GM13976 (cell line): ENCODE measurements around the gene RETREG1.

Experiments used
- DNase-seq: peaks from one replicate; pipeline ENCODE4 v3.0.0; 2012; ENCODE audit warnings: low spot score
- CTCF ChIP-seq: IDR thresholded peaks from 2 replicates; pipeline ENCODE4 v1.5.1; 2012; ENCODE audit warnings: borderline replicate concordance, mild to moderate bottlenecking; ENCODE audit not compliant: insufficient read depth; ENCODE audit errors: extremely low read depth, missing control alignments, control extremely low read depth
- in situ Hi-C: fragments of 300-500 bp; cut with MboI; formaldehyde crosslinking; loops from one replicate; pipeline ENCODE4 v1.12.0; 2022; ENCODE audit warnings: low sequenced_read_pairs, mixed read lengths, inconsistent platforms; ENCODE audit not compliant: unreplicated experiment

RETREG1 gene

GRCh38 chr5:16639206-16639605, 22.4 kb upstream of the RETREG1 start:
- no peak for DNase-seq
- in situ Hi-C loops, result no loop called here
- TF ChIP-seq CTCF, result no peak

- in situ Hi-C loops, result no loop called here
- DNase-seq, result no peak
- TF ChIP-seq CTCF, result no peak
These were observed 11.6 kb upstream of the RETREG1 start for GRCh38 chr5:16628376-16628775.

- in situ Hi-C loops, result no loop called here
- TF ChIP-seq CTCF, result no peak
- DNase-seq, result no peak
These were observed 10.0 kb upstream of the RETREG1 start for GRCh38 chr5:16626696-16627264.

- TF ChIP-seq CTCF, result no peak
- in situ Hi-C loops, result no loop called here
- no peak for DNase-seq
These were observed 8.3 kb upstream of the RETREG1 start for GRCh38 chr5:16625096-16625495.

GRCh38 chr5:16619136-16619535, 2.3 kb upstream of the RETREG1 start:
- no peak for TF ChIP-seq CTCF
- DNase-seq, result no peak
- in situ Hi-C loops, result no loop called here

- in situ Hi-C loops, result no loop called here
- TF ChIP-seq CTCF, result no peak
- no peak for DNase-seq
These were observed 1.5 kb upstream of the RETREG1 start for GRCh38 chr5:16618138-16618897.
